MCF 10A (cell line): Measurements from ENCODE around the gene MINAR1. TPM values are rescaled to one million over a fixed set of nuclear protein-coding genes. Genes with fewer than 3 reads are reported as not detected.

Experiments used
- BruUV-seq: library from RNA; stranded (reverse); fragments of 400-500 nt; replicated peaks from 2 replicates; lab custom pipeline; 2021; lab: Mats Ljungman, UMichigan
- CTCF ChIA-PET: fragments of 300-600 bp; sonication (Branson Sonifier 250); formaldehyde crosslinking; extraction: SDS; loops from one replicate; lab custom pipeline; 2021; ENCODE audit warnings: antibody characterized with exemption, inconsistent platforms; lab: Yijun Ruan, JAX
- POLR2A ChIA-PET: fragments of 300-600, 350-650 bp; sonication (Branson Sonifier 250); formaldehyde crosslinking; extraction: SDS; loops from one replicate; lab custom pipeline; 2020; ENCODE audit warnings: antibody characterized with exemption, inconsistent platforms; lab: Yijun Ruan, JAX
- DNase-seq: peaks from one replicate; pipeline ENCODE4 v3.0.0-alpha.2; 2018; ENCODE audit not compliant: unreplicated experiment
- H3K27ac Mint-ChIP-seq: one replicate; pipeline ENCODE4 v1.8.0; 2022; ENCODE audit warnings: mild to moderate bottlenecking, low read depth, mixed read lengths; ENCODE audit not compliant: unreplicated experiment
- H3K27me3 Mint-ChIP-seq: one replicate; pipeline ENCODE4 v1.8.0; 2022; ENCODE audit warnings: mixed read lengths; ENCODE audit not compliant: insufficient read depth, unreplicated experiment
- H3K36me3 Mint-ChIP-seq: one replicate; pipeline ENCODE4 v1.8.0; 2022; ENCODE audit warnings: mild to moderate bottlenecking, moderate library complexity, mixed read lengths; ENCODE audit not compliant: insufficient read depth, unreplicated experiment
- H3K4me1 Mint-ChIP-seq: one replicate; pipeline ENCODE4 v1.8.0; 2022; ENCODE audit warnings: mixed read lengths; ENCODE audit not compliant: insufficient read depth, unreplicated experiment
- H3K4me3 Mint-ChIP-seq: one replicate; pipeline ENCODE4 v1.8.0; 2022; ENCODE audit warnings: mild to moderate bottlenecking, moderate library complexity, mixed read lengths; ENCODE audit not compliant: unreplicated experiment
- H3K9me3 Mint-ChIP-seq: one replicate; pipeline ENCODE4 v1.8.0; 2022; ENCODE audit warnings: mixed read lengths; ENCODE audit not compliant: unreplicated experiment
- CTCF ChIP-seq: fragments of 200-600 bp; IDR thresholded peaks from one replicate; pipeline ENCODE4 v1.8.0; 2022; ENCODE audit warnings: antibody characterized with exemption, mild to moderate bottlenecking; ENCODE audit not compliant: unreplicated experiment
- intact Hi-C: fragments of 100-400 bp; cut with micrococcal nuclease; formaldehyde crosslinking; loops from 2 replicates; pipeline ENCODE4 v1.14.1; 2022
- total RNA-seq: library from RNA; stranded (reverse); gene quantifications from 2 replicates; pipeline ENCODE4 v1.2.3, GENCODE V29; 2022

The MINAR1 gene
- total RNA-seq, 1 experiment from 2014 or later, result 0.47 TPM

GRCh38 chr15:79432345-79433275, 474 bp downstream of the MINAR1 start:
- no peaks in the 10 kb centered on the region for H3K4me1 Mint-ChIP-seq
- intact Hi-C loops, result no loop called here

GRCh38 chr15:79433276-79433990, 1.3 kb downstream of the MINAR1 start:
- Mint-ChIP-seq H3K4me1 (no peaks in the 10 kb centered on the region), H3K9me3 (no peaks in the 10 kb centered on the region), H3K27me3 (peaks cover 56% of the 10 kb centered on the region), H3K4me3 (no peak overlapping the region), H3K36me3 (no peaks in the 10 kb centered on the region), H3K27ac (no peak overlapping the region)
- no peak for DNase-seq
- intact Hi-C loops, result no loop called here
- no peak for TF ChIP-seq CTCF
- ChIA-PET CTCF (no interaction called here), POLR2A (no interaction called here)
- no TSS peak for BruUV-seq

More at GRCh38 chr15:79432345-79433275, 474 bp downstream of the MINAR1 start:
- POLR2A ChIA-PET, result no interaction called here
- no peaks in the 10 kb centered on the region for H3K36me3 Mint-ChIP-seq
- H3K27me3 Mint-ChIP-seq, result peaks cover 62% of the 10 kb centered on the region
- TF ChIP-seq CTCF, result no peak
- H3K4me3 Mint-ChIP-seq, result peak overlapping the region; percentile 15
- no TSS peak for BruUV-seq
- H3K9me3 Mint-ChIP-seq, result no peaks in the 10 kb centered on the region
- CTCF ChIA-PET, result no interaction called here
- no peak overlapping the region for H3K27ac Mint-ChIP-seq
- DNase-seq, result no peak

- TF ChIP-seq CTCF, result no peak
- POLR2A ChIA-PET, result no interaction called here
- CTCF ChIA-PET, result no interaction called here
- Mint-ChIP-seq H3K9me3 (no peaks in the 10 kb centered on the region), H3K36me3 (no peaks in the 10 kb centered on the region), H3K27me3 (peaks cover 47% of the 10 kb centered on the region), H3K4me3 (no peak overlapping the region), H3K27ac (no peak overlapping the region), H3K4me1 (no peaks in the 10 kb centered on the region)
- intact Hi-C loops, result no loop called here
- DNase-seq, result no peak
- no TSS peak for BruUV-seq
These were observed 2.2 kb downstream of the MINAR1 start for GRCh38 chr15:79434361-79434760.
